ENCODE data around the gene MEF2B.

MEF2B gene

GRCh38 chr19:19096641-19097627 lies 73.1 kb downstream of the MEF2B start:
- DNase-seq, result no peak

- no peak for DNase-seq
These were observed 74.4 kb downstream of the MEF2B start for GRCh38 chr19:19095691-19096090.

Data from NCI-H1105 (cell line).